SK-N-MC (cell line): Measurements from ENCODE around the gene BICD1.

Experiments
- DNase-seq: peaks from one replicate; pipeline ENCODE4 v3.0.0-alpha.2; 2011; ENCODE audit warnings: low read depth, low spot score
- H3K27ac ChIP-seq: fragments of 200-600 bp; sonication (generic); 2 replicates; pipeline ENCODE4 v1.5.1; 2016; ENCODE audit warnings: mixed run types
- H3K36me3 ChIP-seq: fragments of 200-600 bp; sonication (generic); 2 replicates; pipeline ENCODE4 v1.6.1; 2017; ENCODE audit warnings: antibody characterized with exemption, low read length, mixed read lengths; ENCODE audit not compliant: insufficient read depth
- H3K4me3 ChIP-seq: fragments of 200-600 bp; sonication (generic); 2 replicates; pipeline ENCODE4 v1.5.1; 2016
- H3K9ac ChIP-seq: fragments of 200-600 bp; sonication (generic); 2 replicates; pipeline ENCODE4 v1.8.0; 2017; ENCODE audit warnings: mixed run types, mixed read lengths; ENCODE audit not compliant: insufficient read length
- H3K9me3 ChIP-seq: fragments of 200-600 bp; sonication (generic); 2 replicates; pipeline ENCODE4 v1.6.1; 2017; ENCODE audit warnings: low read depth, mild to moderate bottlenecking, antibody characterized with exemption, low read length, moderate library complexity, mixed read lengths
- EZH2 ChIP-seq: fragments of 200-600 bp; sonication (generic); IDR thresholded peaks from one replicate; pipeline ENCODE4 v1.6.1; 2017; ENCODE audit warnings: antibody characterized with exemption
- FOXP2 ChIP-seq: optimal IDR thresholded peaks from 2 replicates; pipeline ENCODE3; 2011; ENCODE audit warnings: mild to moderate bottlenecking, moderate library complexity; ENCODE audit not compliant: insufficient read depth; ENCODE audit errors: extremely low read length, control extremely low read depth
- POLR2AphosphoS5 ChIP-seq: IDR thresholded peaks from 2 replicates; pipeline ENCODE4 v1.6.1; 2012; ENCODE audit warnings: mild to moderate bottlenecking, low read depth, low read length, borderline replicate concordance

The BICD1 gene

DNA sequence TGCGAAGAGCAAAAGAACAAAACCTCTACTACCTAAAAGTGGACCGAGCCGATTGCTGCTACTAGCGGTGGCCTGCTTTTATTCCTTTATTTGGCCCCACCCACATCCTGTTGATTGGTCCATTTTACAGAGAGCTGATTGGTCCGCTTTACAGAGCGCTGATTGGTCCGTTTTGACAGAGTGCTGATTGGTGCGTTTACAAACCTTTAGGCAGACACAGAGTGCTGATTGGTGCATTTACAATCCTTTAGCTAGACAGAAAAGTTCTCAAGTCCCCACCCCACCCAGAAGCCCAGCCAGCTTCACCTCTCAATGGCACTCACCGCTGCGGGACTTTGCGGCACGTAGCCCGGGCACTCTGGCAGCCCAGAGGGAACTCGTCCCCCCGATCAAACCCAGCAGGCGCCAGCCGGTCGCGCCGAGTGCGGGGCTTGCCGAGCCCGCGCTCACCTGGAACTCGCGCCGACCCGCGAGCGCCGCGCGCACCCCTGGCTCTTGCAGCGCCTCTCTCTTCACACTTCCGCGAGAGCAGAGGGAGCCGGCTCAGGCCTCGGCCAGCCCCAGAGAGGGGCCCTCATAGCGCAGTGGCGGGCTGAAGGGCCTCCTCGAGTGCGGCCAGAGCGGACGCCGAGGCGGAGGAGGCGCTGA, 284.0 kb downstream of the BICD1 start:
- DNase-seq: no peak
- Histone ChIP-seq H3K4me3 (no peak overlapping the region), H3K27ac (no peak overlapping the region), H3K9ac (no peak overlapping the region), H3K9me3 (no peaks in the 10 kb centered on the region), H3K36me3 (no peaks in the 10 kb centered on the region)
- TF ChIP-seq FOXP2: no peak
- no peak for TF ChIP-seq EZH2
- TF ChIP-seq POLR2AphosphoS5: no peak

GRCh38 chr12:32395026-32395425, 288.4 kb downstream of the BICD1 start:
- no peaks in the 10 kb centered on the region for H3K36me3 ChIP-seq
- H3K27ac ChIP-seq: no peak overlapping the region
- H3K9me3 ChIP-seq: no peaks in the 10 kb centered on the region
- H3K4me3 ChIP-seq: no peak overlapping the region
- no peak overlapping the region for H3K9ac ChIP-seq
- TF ChIP-seq EZH2 (no peak), POLR2AphosphoS5 (no peak), FOXP2 (no peak)
- DNase-seq: no peak

- Histone ChIP-seq H3K4me3 (no peak overlapping the region), H3K27ac (no peak overlapping the region), H3K36me3 (no peaks in the 10 kb centered on the region), H3K9ac (no peak overlapping the region), H3K9me3 (no peaks in the 10 kb centered on the region)
- no peak for DNase-seq
- TF ChIP-seq POLR2AphosphoS5 (no peak), FOXP2 (no peak), EZH2 (no peak)
These were observed 291.0 kb downstream of the BICD1 start for GRCh38 chr12:32397696-32398095.

DNA sequence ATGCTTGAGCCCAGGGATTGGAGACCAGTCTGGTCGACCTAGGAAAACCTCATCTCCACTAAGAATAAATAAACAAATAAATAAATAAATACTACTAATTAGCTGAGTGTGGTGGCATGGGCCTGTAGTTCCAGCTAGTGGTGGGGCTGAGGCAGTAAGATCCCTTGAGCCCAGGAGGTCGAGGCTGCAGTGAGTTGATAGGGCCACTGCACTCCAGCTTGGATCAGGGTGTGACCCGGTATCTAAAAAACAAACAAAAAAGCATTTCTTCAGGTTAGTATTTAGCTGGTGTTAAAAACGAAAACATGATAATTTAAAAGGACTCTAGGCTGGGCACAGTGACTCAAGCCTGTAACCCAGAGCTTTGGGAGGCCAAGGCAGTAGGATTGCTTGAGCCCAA, 291.5 kb downstream of the BICD1 start:
- Histone ChIP-seq H3K27ac (no peak overlapping the region), H3K4me3 (no peak overlapping the region), H3K9me3 (no peaks in the 10 kb centered on the region), H3K9ac (no peak overlapping the region), H3K36me3 (no peaks in the 10 kb centered on the region)
- no peak for DNase-seq
- no peak for TF ChIP-seq POLR2AphosphoS5
- no peak for TF ChIP-seq FOXP2
- no peak for TF ChIP-seq EZH2

DNA sequence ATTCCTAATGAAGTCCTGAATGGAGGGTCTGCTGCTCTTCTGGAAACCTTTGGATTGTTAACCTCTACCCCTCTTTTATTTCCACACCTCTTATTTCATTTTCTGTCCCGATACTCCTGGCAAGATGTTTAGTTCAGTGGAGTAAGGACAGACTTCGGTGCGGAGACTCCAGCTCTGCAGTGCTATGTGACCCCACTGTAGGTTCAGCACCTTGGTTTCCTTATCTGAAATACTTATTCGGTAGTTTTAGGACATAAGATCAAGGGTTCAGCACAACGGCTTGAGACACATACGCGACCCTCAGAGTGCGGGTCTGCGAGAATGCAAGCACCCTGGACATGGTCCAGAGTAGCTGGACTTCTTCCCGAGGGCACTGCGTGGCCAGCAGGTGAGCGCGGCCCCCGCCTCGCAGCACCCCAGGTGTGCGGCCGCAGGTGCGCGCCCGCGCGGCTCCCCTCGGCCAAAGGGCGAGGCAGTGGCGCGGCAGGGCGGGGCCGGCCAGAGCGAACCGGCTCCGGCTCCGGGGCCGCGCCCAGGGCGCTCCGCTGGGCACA, 292.2 kb downstream of the BICD1 start:
- Histone ChIP-seq H3K9ac (peak overlapping the region; percentile 26), H3K9me3 (no peaks in the 10 kb centered on the region), H3K4me3 (peak overlapping the region; percentile 89), H3K27ac (no peak overlapping the region), H3K36me3 (no peaks in the 10 kb centered on the region)
- no peak for DNase-seq
- TF ChIP-seq FOXP2 (no peak), POLR2AphosphoS5 (no peak), EZH2 (no peak)

DNA sequence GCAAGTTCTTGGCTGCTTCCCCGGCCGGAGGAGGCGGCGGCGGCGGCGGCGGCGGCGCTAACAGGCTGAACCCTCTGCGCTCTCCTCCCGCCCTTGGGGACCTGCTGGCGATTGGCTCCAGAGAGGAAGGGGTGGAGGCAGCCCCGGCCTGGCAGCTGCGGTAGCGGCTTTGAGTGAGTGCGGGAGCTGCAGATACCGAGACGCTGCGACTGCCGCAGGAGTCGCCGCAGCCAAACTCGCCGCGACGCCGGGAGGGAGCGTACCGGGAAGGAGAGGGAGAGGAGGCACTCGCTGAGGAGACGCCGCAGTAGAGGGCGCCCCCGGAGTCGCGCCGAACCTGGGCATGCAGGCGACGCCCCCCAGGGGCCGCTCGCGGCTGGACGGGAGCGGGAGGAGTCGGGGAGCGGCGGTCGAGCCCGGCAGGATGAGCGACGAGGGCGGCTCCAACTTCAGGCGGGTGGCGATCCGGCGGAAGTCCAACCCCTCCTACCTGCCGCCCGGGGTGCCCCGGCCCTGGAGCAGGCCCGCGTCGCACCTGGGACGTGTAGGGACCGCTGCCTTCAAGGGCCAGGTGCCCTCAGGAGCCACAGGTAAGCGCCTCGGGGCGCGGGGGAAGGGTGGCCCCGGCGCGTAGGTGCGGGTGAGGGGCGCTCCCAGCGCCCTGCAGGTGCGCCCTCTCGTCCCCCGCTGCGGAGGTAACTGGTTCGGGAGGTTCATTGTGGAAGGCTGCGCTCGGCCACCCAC, 292.9 kb downstream of the BICD1 start, which contains the start of gene FGD4:
FGD4 (plus strand) TSS at position 189 of the 744 bp plus-strand sequence.
- Histone ChIP-seq H3K27ac (no peak within 1 kb of the TSS), H3K36me3 (no peaks in the 10 kb centered on the region), H3K4me3 (peak within 1 kb of the TSS; percentile 89), H3K9ac (peak within 1 kb of the TSS; percentile 26), H3K9me3 (no peaks in the 10 kb centered on the region)
- DNase-seq: no peak
- TF ChIP-seq EZH2 (no peak), POLR2AphosphoS5 (no peak)

DNA sequence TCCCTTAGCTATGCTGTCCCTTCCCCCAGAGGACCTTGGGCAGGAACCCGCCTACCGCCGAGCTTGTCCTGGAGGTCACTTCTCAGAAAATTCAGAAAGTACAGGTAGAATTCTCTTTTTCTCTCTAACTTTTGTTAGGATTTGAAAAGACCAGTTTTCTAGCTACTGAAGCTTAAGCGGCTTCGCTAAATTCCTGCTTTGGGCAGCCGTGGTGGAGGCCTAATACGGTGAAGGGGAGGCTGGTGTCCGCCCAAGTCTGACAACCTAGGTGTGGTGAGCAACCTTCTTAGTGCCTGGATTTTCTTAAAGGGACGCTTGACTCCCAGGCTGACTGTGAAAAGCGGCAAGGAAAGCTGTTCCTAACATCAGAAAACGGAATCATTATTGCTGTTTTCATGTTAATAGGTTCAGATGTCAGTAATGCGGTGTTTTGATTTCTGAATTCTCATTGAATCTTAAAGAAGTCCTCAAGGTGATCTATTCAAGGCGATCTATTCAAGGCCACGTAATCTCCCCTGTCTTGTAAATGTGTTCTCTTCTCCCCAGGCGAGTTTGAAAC, 293.5 kb downstream of the BICD1 start:
- H3K36me3 ChIP-seq: no peaks in the 10 kb centered on the region
- H3K27ac ChIP-seq: no peak overlapping the region
- H3K9me3 ChIP-seq: no peaks in the 10 kb centered on the region
- no peak for DNase-seq
- no peak overlapping the region for H3K9ac ChIP-seq
- H3K4me3 ChIP-seq: peak overlapping the region; percentile 89
- TF ChIP-seq POLR2AphosphoS5 (no peak), EZH2 (no peak), FOXP2 (no peak)

DNA sequence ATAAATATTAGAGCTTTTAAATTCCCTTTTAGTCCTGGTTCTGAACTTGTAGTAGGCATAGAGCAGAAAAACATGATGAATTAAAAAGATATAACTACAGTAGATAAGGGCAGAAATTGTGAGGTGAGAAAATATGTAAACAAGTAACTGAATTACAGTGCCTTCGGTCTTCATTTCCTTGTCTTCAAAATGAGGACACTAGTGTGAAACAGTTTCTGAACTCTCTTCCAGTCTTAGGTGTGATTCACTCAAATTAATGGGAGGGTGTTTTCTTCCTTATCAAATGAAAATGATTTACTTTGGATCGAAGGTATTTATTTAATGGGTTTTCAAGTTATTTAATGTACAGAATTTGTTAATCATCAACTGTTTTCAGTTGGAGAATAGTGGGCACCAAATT, 294.2 kb downstream of the BICD1 start:
- no peak for TF ChIP-seq POLR2AphosphoS5
- TF ChIP-seq FOXP2: no peak
- no peaks in the 10 kb centered on the region for H3K36me3 ChIP-seq
- H3K4me3 ChIP-seq: no peak overlapping the region
- no peak overlapping the region for H3K27ac ChIP-seq
- no peaks in the 10 kb centered on the region for H3K9me3 ChIP-seq
- no peak overlapping the region for H3K9ac ChIP-seq
- DNase-seq: no peak

- no peak overlapping the region for H3K9ac ChIP-seq
- no peak overlapping the region for H3K4me3 ChIP-seq
- no peaks in the 10 kb centered on the region for H3K9me3 ChIP-seq
- no peak for DNase-seq
- H3K36me3 ChIP-seq: no peaks in the 10 kb centered on the region
- no peak overlapping the region for H3K27ac ChIP-seq
- TF ChIP-seq EZH2: no peak
- no peak for TF ChIP-seq FOXP2
- TF ChIP-seq POLR2AphosphoS5: no peak
These were observed 295.5 kb downstream of the BICD1 start for GRCh38 chr12:32402170-32402569.
